ENCODE data around the gene CACNG6.

Gene CACNG6

DNA sequence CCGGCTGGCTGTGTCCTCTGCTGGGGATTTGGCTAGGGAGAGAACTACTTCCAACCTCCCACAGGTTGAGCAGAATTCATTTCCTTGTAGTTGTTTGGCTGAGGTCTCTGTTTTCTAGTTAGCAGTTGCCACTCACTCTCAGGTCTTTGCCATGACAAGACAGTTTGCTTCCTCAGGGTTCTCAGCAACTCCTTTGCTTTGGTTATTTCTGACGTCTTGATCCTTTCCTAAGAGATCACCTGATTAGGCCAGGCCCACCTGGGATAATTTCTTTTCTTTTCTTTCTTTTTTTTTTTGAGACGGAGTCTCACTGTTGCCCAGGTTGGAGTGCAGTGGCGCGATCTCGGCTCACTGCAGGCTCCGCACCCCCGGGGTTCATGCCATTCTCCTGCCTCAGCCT, 38.1 kb upstream of the CACNG6 start:
- no peak overlapping the region for H3K27ac ChIP-seq (ENCODE audit: low read depth, low read length)
- H3K4me3 ChIP-seq (ENCODE audit: low read depth in 1 of 2, low read length in 2 of 2): no peak overlapping the region
- H3K9me3 ChIP-seq (ENCODE audit: control insufficient read depth in 1 of 2, low read length in 2 of 2): no peaks in the 10 kb centered on the region
- peaks cover 9 to 13% of the 10 kb centered on the region in 2 donors for H3K27me3 ChIP-seq (ENCODE audit: control insufficient read depth in 1 of 2, insufficient read depth in 2 of 2, low read length in 2 of 2)
- no peak overlapping the region for H3K9ac ChIP-seq (ENCODE audit: low read depth in 1 of 2, low read length in 2 of 2)
- no peaks in the 10 kb centered on the region for H3K36me3 ChIP-seq (ENCODE audit: control insufficient read depth in 1 of 2, insufficient read depth in 2 of 2, low read length in 2 of 2)
- H3K4me1 ChIP-seq (ENCODE audit: control insufficient read depth in 1 of 2, insufficient read depth in 2 of 2, low read length in 2 of 2): no peaks in the 10 kb centered on the region

DNA sequence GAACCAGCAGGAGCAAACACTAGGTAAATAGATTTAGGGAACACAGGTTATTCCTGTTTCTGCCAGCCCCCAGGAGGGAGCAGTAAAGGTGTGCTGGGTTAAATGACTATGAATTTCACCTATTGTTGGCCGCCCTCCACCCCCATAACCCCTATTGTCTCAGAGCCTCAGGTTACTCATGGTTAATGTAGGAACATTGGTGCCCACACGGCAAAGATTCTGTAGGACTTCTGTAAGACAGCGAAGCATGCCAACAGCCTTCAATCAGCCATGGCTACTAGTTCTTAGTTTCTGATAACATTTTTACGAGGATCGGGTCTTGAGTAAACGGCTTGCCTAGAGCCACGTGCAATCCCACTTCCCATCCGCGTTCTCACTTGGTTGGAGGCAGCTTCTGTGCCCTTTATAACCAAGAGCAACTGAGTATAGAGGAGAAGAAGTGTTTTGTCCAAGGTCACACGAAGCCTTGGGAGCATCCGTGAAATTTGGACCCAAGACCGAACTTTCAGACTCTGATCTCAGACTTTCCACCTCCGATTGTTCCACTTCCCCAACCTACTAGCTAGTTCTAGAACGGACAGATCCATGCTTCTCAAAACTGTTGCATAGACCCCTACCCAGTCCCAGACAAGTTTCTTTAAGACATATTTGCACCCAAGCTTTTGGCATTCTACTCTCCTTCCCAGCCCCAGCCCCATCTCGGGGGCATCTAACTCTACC, 33.8 kb upstream of the CACNG6 start:
- no peaks in the 10 kb centered on the region for H3K9me3 ChIP-seq (ENCODE audit: control insufficient read depth in 1 of 2, low read length in 2 of 2)
- no peak overlapping the region for H3K27ac ChIP-seq (ENCODE audit: low read depth, low read length)
- H3K4me3 ChIP-seq (ENCODE audit: low read depth in 1 of 2, low read length in 2 of 2): no peak overlapping the region
- no peak overlapping the region for H3K9ac ChIP-seq (ENCODE audit: low read depth in 1 of 2, low read length in 2 of 2)
- peaks cover 22 to 36% of the 10 kb centered on the region in 2 donors for H3K27me3 ChIP-seq (ENCODE audit: control insufficient read depth in 1 of 2, insufficient read depth in 2 of 2, low read length in 2 of 2)
- H3K36me3 ChIP-seq (ENCODE audit: control insufficient read depth in 1 of 2, insufficient read depth in 2 of 2, low read length in 2 of 2): no peaks in the 10 kb centered on the region
- H3K4me1 ChIP-seq (ENCODE audit: control insufficient read depth in 1 of 2, insufficient read depth in 2 of 2, low read length in 2 of 2): no peaks in the 10 kb centered on the region

DNA sequence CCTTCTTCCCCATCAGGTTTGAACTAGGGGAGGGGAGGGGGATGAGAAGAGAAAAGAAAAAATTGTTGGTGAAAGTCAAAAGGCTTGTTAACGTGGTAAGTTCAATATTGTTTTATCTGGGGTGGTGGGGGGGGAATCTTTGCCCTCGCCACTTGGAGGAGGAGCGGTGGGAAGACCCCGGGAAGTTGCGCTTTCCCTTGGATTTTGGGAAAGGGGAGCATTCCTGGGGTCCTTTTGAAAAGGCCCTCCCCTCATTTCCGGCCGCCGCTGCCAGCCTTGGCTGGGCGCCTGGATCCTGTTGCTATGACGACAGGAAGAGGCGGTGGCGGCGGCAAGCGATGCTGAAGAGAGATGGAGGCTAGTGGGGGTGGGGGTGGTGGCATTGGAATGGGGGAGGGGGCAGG, 33.3 kb upstream of the CACNG6 start:
- no peaks in the 10 kb centered on the region for H3K4me1 ChIP-seq (ENCODE audit: control insufficient read depth in 1 of 2, insufficient read depth in 2 of 2, low read length in 2 of 2)
- no peak overlapping the region for H3K4me3 ChIP-seq (ENCODE audit: low read depth in 1 of 2, low read length in 2 of 2)
- H3K9ac ChIP-seq (ENCODE audit: low read depth in 1 of 2, low read length in 2 of 2): no peak overlapping the region
- H3K27ac ChIP-seq (ENCODE audit: low read depth, low read length): no peak overlapping the region
- H3K9me3 ChIP-seq (ENCODE audit: control insufficient read depth in 1 of 2, low read length in 2 of 2): no peaks in the 10 kb centered on the region
- H3K36me3 ChIP-seq (ENCODE audit: control insufficient read depth in 1 of 2, insufficient read depth in 2 of 2, low read length in 2 of 2): no peaks in the 10 kb centered on the region
- H3K27me3 ChIP-seq (ENCODE audit: control insufficient read depth in 1 of 2, insufficient read depth in 2 of 2, low read length in 2 of 2): peaks cover 22 to 36% of the 10 kb centered on the region in 2 donors

DNA sequence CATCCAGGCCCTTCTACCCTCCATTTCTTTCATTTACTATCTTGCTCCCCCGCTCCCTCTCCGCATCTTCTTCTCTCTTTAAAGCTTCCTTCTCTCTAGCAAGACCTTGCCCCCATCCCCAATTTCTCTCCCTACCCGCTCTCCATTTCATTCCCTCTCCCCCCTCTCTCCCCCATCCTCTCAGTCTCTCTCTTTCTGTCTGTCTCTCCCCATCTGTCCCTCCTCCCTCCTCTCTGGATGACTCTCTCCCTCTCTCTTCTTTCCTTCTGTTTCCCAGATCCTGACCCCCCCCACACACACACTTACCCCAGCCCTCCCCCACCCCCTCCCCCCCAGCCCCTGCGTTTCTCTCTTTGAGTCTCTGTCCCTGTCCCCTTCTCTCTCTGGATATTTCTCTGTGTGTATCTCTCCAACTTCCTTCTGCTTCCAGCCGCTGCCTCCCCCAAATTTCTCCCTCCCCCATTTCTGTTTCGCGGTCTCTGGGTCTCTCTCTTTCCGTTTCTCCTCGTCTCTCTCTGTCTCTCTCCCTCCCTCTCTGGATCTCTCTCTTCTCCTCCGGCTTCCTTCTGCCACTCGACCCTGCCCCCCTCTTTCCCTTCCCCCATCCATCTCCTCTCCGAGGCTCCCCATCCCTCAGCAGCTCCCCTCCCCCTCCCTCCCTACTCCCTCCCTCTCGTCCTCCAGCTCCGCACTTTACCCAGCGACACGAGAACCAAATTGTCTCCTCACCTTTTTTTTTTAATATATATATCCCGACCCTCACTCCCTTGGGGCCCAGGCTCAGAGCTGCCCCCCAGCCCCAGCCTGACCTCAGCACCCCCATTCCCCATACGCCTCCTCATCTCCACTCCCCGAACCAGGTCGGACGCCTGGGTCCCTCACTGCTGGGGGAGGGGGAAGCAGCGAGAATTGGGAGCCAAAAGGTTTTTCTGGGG, 32.3 kb upstream of the CACNG6 start:
- no peaks in the 10 kb centered on the region for H3K36me3 ChIP-seq (ENCODE audit: control insufficient read depth in 1 of 2, insufficient read depth in 2 of 2, low read length in 2 of 2)
- H3K27me3 ChIP-seq (ENCODE audit: control insufficient read depth in 1 of 2, insufficient read depth in 2 of 2, low read length in 2 of 2): peaks cover 29 to 36% of the 10 kb centered on the region in 2 donors
- no peak overlapping the region for H3K4me3 ChIP-seq (ENCODE audit: low read depth in 1 of 2, low read length in 2 of 2)
- H3K9me3 ChIP-seq (ENCODE audit: control insufficient read depth in 1 of 2, low read length in 2 of 2): no peaks in the 10 kb centered on the region
- H3K4me1 ChIP-seq (ENCODE audit: control insufficient read depth in 1 of 2, insufficient read depth in 2 of 2, low read length in 2 of 2): no peaks in the 10 kb centered on the region
- H3K27ac ChIP-seq (ENCODE audit: low read depth, low read length): no peak overlapping the region
- no peak overlapping the region for H3K9ac ChIP-seq (ENCODE audit: low read depth in 1 of 2, low read length in 2 of 2)

DNA sequence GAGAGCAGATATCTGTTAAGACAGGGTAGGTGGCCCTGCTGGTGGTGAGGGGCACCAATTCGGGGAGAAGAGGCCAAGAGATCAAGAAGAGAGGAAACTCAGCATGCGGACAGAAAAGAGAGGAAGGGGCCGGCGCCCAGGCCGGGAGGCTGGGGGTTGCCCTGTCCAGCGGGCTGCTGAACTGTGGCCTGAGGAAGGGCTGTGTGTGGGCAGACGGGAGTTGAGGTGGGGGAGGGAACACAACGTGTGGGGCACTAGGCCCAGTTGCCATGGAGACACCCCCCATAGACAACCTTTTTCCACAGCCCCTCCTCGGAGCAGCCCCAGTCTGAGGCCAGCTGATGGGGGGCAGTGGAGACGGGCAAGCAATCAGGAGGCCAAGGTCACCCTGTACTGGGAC, 31.2 kb upstream of the CACNG6 start:
- H3K36me3 ChIP-seq (ENCODE audit: control insufficient read depth in 1 of 2, insufficient read depth in 2 of 2, low read length in 2 of 2): no peaks in the 10 kb centered on the region
- H3K4me3 ChIP-seq (ENCODE audit: low read depth in 1 of 2, low read length in 2 of 2): no peak overlapping the region
- H3K27ac ChIP-seq (ENCODE audit: low read depth, low read length): no peak overlapping the region
- H3K9ac ChIP-seq (ENCODE audit: low read depth in 1 of 2, low read length in 2 of 2): no peak overlapping the region
- peaks cover 29 to 36% of the 10 kb centered on the region in 2 donors for H3K27me3 ChIP-seq (ENCODE audit: control insufficient read depth in 1 of 2, insufficient read depth in 2 of 2, low read length in 2 of 2)
- H3K9me3 ChIP-seq (ENCODE audit: control insufficient read depth in 1 of 2, low read length in 2 of 2): no peaks in the 10 kb centered on the region
- no peaks in the 10 kb centered on the region for H3K4me1 ChIP-seq (ENCODE audit: control insufficient read depth in 1 of 2, insufficient read depth in 2 of 2, low read length in 2 of 2)

DNA sequence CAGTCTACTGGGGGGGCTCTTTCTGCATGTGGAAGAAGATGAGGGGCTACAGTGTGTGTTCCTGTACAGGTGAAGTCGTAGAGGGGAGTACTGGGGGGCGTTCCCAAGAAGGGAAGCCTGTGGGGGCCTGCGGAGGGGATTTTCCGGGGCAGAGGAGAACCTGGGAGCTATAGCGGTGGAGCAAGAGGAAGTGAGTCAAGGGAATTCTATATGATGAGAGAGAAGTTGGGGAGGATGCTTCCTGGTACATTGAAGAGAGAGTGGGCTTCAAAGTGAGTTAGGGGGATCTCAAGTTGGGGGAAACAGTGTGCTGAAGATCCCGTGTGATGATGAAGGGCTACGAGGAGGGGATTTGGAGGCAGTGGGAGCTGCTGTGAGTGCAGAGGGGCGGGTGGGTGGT, 30.6 kb upstream of the CACNG6 start:
- Histone ChIP-seq H3K9ac (ENCODE audit: low read depth in 1 of 2, low read length in 2 of 2) (no peak overlapping the region), H3K27ac (ENCODE audit: low read depth, low read length) (no peak overlapping the region), H3K4me3 (ENCODE audit: low read depth in 1 of 2, low read length in 2 of 2) (no peak overlapping the region), H3K27me3 (ENCODE audit: control insufficient read depth in 1 of 2, insufficient read depth in 2 of 2, low read length in 2 of 2) (peaks cover 29 to 36% of the 10 kb centered on the region in 2 donors), H3K36me3 (ENCODE audit: control insufficient read depth in 1 of 2, insufficient read depth in 2 of 2, low read length in 2 of 2) (no peaks in the 10 kb centered on the region), H3K4me1 (ENCODE audit: control insufficient read depth in 1 of 2, insufficient read depth in 2 of 2, low read length in 2 of 2) (no peaks in the 10 kb centered on the region), H3K9me3 (ENCODE audit: control insufficient read depth in 1 of 2, low read length in 2 of 2) (no peaks in the 10 kb centered on the region)

DNA sequence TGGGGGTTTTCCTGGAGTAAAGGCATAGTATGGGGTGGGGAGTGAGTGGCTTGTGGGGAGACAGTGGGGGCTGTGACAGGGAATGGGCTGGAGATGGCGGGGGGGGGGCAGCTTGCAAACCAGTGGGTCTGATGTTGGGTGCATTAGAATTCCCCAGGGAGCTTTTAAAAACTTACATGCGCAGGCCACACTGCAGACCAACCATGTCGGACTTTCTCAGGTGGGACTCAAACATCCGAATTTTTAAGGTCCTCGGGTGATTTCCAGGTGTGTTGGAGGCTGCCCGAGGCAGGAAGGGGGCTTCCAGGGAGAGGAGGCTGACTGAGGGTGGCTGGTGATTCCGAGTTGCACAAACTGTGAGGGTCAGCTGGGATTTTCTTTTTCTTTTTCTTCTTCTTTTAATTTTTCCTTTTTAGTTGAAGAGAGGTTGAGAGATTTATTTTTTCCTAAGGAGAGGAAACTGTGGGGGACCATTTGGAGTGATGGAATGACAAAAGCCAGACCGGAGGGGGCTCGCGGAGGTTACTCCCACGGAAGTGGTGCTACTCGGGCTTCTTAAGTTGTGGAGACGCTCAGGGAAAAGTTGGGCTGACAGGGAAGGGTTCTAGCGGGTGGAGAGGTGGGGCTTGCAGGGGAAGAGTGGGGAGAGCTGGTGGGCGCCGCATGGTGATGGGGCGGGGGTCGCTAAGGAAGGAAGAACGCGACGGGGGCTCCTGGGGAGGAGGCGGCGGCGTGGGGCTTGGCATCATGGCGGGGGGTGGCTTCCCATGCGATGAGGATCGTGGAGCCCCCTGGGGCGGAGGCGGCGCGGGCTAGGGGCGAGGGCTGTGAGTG, 29.7 kb upstream of the CACNG6 start:
- H3K9me3 ChIP-seq (ENCODE audit: control insufficient read depth in 1 of 2, low read length in 2 of 2): no peaks in the 10 kb centered on the region
- no peaks in the 10 kb centered on the region for H3K4me1 ChIP-seq (ENCODE audit: control insufficient read depth in 1 of 2, insufficient read depth in 2 of 2, low read length in 2 of 2)
- peaks cover 29 to 36% of the 10 kb centered on the region in 2 donors for H3K27me3 ChIP-seq (ENCODE audit: control insufficient read depth in 1 of 2, insufficient read depth in 2 of 2, low read length in 2 of 2)
- no peak overlapping the region for H3K9ac ChIP-seq (ENCODE audit: low read depth in 1 of 2, low read length in 2 of 2)
- H3K4me3 ChIP-seq (ENCODE audit: low read depth in 1 of 2, low read length in 2 of 2): no peak overlapping the region
- H3K36me3 ChIP-seq (ENCODE audit: control insufficient read depth in 1 of 2, insufficient read depth in 2 of 2, low read length in 2 of 2): no peaks in the 10 kb centered on the region
- H3K27ac ChIP-seq (ENCODE audit: low read depth, low read length): no peak overlapping the region

DNA sequence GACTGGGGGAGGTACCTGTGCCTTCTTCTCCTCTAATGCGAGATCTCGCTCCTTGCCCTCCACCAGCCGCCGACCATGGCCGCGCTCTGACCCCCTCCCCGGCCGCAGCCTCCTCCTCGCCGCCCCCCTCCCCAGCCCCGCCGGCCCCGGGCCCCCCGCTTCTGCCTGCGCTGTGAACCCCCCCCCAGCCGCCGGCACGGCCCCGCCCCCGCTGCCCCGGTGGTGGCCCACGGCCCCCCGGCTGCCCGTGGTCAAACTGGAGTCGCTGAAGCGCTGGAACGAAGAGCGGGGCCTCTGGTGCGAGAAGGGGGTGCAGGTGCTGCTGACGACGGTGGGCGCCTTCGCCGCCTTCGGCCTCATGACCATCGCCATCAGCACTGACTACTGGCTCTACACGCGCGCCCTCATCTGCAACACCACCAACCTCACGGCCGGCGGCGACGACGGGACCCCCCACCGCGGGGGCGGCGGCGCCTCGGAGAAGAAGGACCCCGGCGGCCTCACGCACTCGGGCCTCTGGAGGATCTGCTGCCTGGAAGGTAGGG, 28.5 kb upstream of the CACNG6 start, which contains the start of gene CACNG8:
CACNG8 (plus strand) TSS at position 51 of the 545 bp plus-strand sequence.
- Histone ChIP-seq H3K27me3 (ENCODE audit: control insufficient read depth in 1 of 2, insufficient read depth in 2 of 2, low read length in 2 of 2) (peaks cover 22 to 26% of the 10 kb centered on the region in 2 donors), H3K4me1 (ENCODE audit: control insufficient read depth in 1 of 2, insufficient read depth in 2 of 2, low read length in 2 of 2) (no peaks in the 10 kb centered on the region), H3K27ac (ENCODE audit: low read depth, low read length) (no peak within 1 kb of the TSS), H3K36me3 (ENCODE audit: control insufficient read depth in 1 of 2, insufficient read depth in 2 of 2, low read length in 2 of 2) (no peaks in the 10 kb centered on the region), H3K9me3 (ENCODE audit: control insufficient read depth in 1 of 2, low read length in 2 of 2) (no peaks in the 10 kb centered on the region), H3K4me3 (ENCODE audit: low read depth in 1 of 2, low read length in 2 of 2) (no peak within 1 kb of the TSS), H3K9ac (ENCODE audit: low read depth in 1 of 2, low read length in 2 of 2) (no peak within 1 kb of the TSS)

DNA sequence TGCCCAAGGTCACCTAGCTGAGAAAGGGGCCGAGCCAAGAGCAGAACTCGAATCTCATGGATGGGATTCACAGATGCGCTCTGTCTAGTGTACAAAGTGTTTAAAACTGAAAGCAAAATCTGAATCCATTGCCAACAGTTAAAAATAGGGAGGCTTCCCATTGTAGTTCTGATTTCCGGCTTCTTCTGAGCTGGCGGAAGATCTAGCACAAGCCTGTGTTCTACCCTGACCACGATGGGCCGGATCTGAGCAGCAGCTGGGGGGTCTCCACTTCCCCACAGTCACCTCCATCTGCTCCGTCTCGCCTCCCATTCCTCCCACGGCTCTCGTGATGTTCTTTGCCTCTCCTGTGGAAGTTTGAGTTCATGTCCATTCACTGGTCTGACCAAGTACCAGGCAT, 26.3 kb upstream of the CACNG6 start:
- H3K9ac ChIP-seq (ENCODE audit: low read depth in 1 of 2, low read length in 2 of 2): no peak overlapping the region
- peaks cover 18 to 19% of the 10 kb centered on the region in 2 donors for H3K27me3 ChIP-seq (ENCODE audit: control insufficient read depth in 1 of 2, insufficient read depth in 2 of 2, low read length in 2 of 2)
- no peak overlapping the region for H3K27ac ChIP-seq (ENCODE audit: low read depth, low read length)
- H3K4me1 ChIP-seq (ENCODE audit: control insufficient read depth in 1 of 2, insufficient read depth in 2 of 2, low read length in 2 of 2): no peaks in the 10 kb centered on the region
- H3K36me3 ChIP-seq (ENCODE audit: control insufficient read depth in 1 of 2, insufficient read depth in 2 of 2, low read length in 2 of 2): no peaks in the 10 kb centered on the region
- H3K4me3 ChIP-seq (ENCODE audit: low read depth in 1 of 2, low read length in 2 of 2): peak overlapping the region in 1 of 2 donors; percentile 1
- H3K9me3 ChIP-seq (ENCODE audit: control insufficient read depth in 1 of 2, low read length in 2 of 2): no peaks in the 10 kb centered on the region

Data from duodenal mucosa (tissue), 2 donors.